GM19099 (cell line): ENCODE results near the gene OPCML.

Source experiments
- POLR2A ChIP-seq: IDR thresholded peaks from 3 replicates; pipeline ENCODE4 v1.6.1; 2011; ENCODE audit warnings: low read depth; ENCODE audit not compliant: insufficient read length; ENCODE audit errors: extremely low read depth

OPCML gene

DNA sequence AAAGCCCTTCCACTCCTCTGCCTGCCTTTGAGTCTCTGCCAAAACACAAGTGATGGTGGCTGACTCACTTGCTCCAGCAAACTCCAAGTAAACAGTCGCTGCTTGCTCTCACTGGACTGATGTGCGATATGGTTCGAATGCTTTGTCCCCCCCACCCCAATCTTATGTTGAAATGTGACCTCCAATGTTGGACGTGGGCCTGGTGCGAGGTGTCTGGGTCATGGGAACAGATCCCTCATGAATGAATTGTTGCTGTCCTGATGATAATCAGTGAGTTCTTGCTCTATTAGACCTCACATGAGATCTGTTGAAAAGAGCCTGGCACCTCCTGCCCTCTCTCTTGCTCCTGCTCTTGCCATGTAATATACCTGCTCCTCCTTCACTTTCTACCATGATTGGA, 747.9 kb downstream of the OPCML start:
- no peak for TF ChIP-seq POLR2A

DNA sequence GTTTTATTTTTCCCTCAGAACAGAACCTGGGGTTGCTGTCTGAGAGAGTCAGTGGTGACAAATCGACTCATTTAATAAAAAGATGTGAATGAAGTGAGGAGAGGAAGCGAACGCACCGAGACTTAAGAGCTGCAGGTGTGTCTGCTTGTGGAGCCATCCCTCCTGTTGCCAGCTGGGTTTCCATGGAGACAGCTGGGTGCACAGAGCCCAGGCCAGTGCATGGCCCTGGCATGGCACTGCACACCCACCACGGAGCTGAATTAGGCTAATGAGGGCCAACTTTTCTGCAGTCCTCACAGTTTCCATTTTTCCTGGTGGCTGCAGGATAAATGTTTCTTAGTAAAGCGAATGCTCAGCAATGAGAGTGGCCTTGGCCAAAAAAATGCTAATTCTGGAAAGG, 750.2 kb downstream of the OPCML start:
- TF ChIP-seq POLR2A: no peak

DNA sequence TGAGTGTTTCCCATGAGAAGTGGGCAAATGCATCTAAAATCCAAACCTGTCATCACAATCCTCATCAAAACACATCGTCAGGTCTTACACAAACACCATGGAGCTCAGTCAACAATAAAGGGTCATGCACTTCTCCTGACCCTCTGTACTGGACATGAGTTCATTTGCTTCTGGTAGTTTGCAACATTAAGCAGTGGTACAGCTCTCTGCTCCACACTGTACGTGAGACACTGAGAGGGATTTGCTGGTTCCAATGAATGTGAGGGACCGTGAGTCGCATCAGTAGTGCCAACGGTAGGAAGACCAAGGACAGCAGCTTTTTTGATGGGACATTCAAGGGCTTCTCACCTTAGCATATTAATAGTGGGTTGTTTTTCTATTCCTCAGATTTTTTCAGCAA, 752.3 kb downstream of the OPCML start:
- no peak for TF ChIP-seq POLR2A

DNA sequence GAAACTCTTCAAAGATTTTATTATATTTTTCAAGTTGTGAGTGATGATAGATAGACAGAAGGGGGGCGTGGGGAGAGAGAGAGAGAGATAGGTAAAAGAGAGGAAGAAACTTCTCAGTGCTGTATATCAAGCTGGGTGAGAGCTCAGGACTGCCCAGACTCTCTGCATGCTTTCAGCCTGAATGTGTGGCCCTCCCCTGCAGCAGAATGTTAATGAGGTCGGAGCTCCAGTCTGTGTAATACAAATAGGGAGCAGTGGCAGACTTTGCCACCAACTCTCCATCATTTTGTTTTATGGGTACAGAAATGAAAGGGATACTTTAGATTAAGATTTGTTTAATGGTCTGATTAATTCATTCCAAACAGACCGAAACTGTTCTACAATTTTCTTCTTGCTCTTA, 752.8 kb downstream of the OPCML start:
- TF ChIP-seq POLR2A: no peak

DNA sequence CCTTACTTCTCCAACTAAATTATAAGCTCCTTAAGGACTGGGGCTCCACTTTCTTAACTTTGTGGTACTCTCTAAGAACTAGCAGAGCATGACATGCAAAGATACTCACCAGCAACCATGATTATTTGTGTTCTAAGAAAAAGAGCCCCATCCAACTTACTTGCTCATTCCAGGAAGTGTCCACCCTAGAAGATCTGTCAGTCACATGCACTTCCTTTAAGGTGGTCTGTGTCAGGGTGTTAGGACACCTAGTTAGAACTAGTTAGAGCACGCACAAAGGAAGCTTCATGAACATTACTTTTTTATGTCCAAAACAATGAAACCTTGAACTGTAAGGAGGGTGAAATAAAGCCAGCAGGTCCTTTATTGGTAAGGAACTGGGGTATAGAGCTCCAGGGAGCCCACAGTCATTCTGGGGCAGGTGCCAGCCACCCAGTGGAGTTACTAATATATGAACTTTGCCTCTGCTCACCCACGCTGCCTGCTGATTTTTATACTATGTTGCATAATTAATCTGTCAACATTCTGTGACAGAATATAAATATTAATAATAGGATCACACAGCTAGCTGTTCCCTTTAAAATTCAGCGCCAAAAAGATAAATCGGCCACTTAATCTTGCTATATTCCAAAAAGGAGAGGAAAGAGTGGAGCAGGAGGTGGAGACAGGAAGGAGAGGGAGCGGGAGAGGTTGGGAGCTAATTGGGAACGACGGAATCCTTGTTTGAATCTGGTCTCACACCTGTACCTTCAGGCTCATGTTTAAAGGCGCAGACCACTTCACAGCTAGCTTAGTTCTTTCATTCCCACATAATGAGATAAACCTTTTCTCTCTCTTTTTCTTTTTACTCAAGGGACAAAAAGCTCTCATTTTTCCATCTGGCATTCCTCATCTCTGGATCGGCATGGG, 755.0 kb downstream of the OPCML start:
- no peak for TF ChIP-seq POLR2A

DNA sequence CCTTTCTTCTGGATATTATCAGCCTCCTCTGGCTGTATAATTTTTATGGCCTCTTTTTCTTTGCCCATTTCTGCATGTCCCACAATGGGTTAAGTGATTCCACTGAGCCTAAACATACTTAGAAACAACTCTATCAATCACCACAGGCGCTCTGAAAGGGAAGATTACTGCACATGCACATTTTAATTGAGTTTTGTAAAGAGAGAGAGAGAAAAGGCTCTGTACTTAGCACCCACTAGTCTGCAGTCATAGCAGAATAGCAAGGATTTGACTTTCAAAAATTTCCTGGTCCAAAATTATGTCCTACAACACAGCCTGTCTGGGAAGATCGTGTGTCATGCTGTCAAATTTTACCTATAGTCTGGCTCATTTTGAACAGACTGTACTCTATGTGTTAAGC, 758.5 kb downstream of the OPCML start:
- TF ChIP-seq POLR2A: no peak

DNA sequence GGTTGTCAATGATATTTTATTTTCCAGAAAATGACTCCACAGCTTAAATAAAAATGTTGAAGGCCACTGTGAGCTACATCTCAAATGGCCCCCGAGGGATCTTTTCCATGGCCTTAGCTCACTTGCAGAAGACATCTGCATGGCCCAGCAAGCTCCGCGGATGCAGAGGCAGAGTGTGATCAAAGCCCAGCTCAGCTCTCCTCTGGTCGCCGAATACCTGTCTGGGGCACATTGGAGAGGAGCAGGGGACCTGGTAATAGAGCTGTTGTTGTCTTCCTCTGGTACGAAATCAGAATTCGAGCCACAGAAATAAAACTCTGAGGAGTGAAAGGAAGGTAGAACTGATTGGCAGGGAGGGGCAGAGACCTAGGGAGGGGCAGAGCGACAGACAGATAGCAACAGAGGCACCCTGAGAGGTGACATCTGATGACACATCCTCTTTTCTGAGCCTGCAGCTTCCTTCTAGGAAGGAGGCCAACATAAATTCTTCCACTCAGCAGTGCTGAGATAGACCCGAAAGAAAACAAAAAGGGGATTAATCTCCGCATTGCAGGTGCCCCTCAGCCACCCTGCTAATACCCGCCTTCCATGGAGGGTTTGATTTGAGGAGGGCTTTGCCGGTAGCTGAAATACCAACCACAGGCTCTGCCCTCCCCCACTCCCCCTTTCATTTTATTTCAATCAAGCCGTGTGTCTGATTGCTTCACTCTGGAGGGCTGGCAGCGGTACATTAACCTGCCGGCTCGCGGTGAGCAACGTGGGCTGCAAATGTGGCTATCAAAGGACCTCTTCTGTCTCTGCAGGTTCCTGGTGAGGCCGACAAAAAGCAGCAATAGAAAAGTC, 759.4 kb downstream of the OPCML start:
- no peak for TF ChIP-seq POLR2A

DNA sequence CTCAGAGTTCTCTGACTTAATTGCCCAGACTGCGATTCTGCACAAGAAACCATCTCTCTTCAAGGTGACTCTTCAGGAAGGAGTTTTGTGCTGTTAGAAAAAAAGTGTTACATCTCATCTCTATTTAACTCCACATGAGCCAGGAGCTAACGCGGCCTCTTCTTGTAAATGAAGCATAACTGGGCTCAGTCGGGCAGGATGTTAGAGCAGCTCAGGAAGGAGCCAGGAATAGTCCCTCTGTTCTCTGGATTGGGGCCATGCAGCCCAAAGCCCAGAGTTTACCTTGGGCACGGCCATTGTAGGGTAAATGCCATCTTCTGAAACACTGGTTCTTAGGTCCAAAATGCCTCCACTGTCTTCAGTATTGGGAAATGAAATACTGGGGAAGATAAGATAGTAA, 760.6 kb downstream of the OPCML start:
- no peak for TF ChIP-seq POLR2A

DNA sequence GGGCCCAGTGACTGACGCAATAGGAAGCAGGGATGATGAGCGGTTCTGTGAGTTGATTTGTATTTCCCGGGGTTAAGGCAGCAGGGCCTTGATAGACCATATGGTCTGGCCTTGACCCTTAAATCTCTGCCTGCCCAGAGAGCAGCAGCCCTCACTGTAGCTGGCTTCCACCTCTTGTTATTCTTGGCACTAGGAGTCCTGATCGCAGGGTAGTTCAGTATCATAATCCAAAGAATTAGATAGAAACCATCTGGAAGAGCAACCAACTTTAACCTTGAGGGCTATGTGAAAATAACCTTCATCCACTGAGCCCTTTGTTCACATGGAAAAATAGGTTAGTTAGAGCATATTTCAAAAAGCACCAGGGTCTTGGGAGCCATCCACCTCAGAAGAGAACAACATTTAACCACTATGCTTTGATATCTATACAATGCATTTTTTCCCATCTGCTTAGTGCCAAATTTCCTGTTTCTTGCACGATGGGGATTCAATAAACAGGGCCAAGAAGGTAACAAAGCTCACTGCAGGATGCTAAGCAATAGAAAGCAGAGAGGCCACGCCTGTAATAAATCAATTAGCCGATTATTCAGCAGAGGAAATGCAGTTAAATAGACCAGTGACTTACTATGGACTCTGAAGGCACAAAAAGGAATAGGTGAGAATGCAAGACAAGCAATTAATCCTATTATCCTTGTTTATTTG, 761.3 kb downstream of the OPCML start:
- TF ChIP-seq POLR2A: no peak

DNA sequence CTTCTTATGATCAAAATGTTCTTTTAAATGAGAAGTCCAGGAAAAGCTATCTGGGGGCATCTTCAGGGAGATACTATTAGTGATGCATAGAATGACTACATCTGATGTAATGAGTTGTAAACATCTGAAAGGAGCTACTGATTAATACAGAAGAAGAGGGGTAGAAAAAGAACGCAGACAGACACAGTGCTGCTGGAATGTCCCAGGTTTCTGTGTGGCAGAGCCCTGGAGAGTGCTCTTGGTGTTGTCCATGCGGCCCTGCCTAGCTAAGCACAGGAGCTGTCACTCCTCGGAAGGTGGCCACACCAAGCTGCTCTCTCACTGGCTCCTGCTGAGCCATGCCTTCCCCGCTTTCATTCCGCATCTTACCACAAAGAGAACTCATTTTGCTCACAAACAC, 768.8 kb downstream of the OPCML start:
- no peak for TF ChIP-seq POLR2A

DNA sequence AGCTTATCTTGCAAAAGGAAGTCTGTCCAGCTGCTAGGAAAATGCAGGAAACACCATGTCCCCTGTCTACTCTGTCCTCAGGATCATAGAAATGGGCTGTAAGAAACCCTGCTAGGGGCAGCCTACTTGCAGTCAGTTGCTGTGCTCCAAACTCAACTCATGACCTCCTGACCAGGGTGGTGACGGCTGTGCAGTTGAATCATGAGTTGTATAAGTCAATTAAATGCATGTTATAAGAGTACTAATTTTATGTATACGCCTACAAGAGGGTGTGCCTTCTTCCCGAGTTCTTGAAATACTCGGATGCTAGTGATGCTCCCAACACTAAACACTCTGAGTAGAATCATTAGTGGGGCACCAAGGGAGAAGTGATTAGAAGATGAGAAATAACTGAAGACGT, 776.4 kb downstream of the OPCML start:
- no peak for TF ChIP-seq POLR2A

DNA sequence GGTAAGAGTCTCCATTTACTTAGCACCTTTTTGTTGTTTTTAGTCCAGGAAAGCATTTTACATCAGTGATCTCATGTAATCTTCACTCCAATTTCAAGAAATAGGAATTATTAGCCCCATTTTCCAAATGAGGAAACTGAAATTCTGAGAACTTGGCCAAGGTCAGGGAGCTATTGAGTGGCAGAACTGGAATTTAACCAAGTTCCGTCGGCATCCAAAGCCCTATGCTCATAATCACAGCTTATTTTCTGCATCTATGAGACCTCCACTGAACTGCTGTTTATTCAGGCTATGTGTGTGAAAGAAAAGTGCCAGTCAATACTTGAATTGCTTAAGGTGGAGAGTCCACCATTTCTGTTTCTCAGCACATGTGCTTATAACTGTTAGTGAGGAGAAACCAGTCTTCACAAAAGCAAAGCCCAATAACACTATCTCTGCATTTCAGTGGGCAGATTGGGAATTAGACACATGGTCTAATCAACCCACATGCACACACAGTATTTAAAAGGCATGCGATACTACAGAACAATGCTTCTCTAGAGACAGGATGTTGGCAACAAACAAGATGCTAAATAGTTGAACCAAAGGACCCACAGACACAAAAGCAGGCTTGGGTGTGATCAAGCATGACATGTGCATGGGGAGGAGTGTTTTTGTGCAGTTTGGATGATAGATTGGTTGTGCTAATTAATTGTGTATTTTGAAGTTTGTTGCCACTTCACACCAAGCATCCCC, 780.6 kb downstream of the OPCML start:
- no peak for TF ChIP-seq POLR2A

DNA sequence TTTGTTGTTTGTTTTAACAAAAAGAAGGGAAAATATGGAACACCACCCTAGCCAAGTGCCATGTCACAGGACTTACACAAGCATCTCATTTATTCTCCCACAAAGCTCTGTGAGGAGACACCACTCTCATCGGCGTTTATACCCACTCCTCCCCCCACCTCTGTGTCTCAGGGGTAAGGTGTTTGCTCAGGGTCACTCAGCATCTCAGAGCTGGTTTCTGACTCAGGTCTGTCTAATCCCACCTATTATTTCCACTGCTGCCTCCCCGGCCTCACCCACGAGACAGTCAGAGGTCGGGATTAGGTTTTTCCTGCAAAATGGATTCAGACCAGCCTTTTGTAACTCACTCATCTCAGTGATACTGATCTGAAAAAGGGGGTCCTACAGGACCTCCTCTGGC, 786.0 kb downstream of the OPCML start:
- no peak for TF ChIP-seq POLR2A

DNA sequence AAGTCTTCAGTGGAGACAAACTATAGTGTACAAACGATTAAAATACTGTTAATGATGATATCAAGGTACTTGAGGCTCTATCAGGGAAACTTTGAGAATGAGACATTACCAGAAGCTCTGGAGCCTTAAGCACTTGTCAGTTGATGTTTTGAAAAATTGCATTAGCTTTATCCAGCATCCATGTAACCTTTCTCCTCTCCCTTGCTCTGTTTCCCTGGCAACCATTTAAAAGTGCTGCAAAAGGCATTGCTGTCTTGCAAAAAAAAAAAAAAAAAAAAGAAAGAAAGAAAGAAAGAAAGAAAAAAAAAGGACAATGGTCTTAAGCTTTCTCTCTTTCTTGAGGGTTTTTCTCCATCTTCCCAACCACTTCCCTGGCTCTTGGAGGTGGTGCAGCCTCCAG, 787.0 kb downstream of the OPCML start:
- no peak for TF ChIP-seq POLR2A

DNA sequence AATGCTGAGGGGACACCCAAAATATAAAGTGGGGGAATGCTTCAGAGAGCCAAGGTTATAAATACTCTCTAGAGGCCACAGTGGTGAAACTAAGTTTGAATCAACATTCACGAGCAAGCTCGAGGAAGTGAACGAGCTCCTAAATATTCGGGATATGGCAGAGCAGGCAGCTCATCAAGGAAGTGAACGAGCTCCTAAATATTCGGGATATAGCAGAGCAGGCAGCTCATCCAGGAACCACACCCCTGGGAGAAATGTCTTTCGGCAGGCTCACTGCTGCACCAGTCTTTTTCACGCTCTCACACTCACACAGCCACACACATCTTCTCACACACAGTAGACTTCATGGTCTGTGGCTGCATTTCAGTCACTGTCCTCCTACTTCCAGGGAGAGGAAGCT, 787.5 kb downstream of the OPCML start:
- TF ChIP-seq POLR2A: no peak
